T-helper 1 cell treated with Interleukin-12 subunit alpha and Interleukin-12 subunit beta and Interleukin-4 antibody, amounts not matched to agents 30 ng/mL and 1 ng/mL, for 36 hours (primary cell): ENCODE results near the gene SMAD9. TPM values are rescaled to one million over a fixed set of nuclear protein-coding genes. Genes with fewer than 3 reads are reported as not detected.
"Not testable (repeated sequence)": the region's sequence is repeated elsewhere in the genome, so short reads cannot be mapped to it uniquely, and the experiment has no call there.

Experiments used
- intact Hi-C: fragments of 100-400 bp; cut with micrococcal nuclease; formaldehyde crosslinking; loops from one replicate; pipeline ENCODE4 v1.15.1; 2024
- total RNA-seq: library from RNA; stranded (reverse); gene quantifications from 2 replicates; pipeline ENCODE4 v1.2.3, GENCODE V29; 2022

SMAD9 gene
- total RNA-seq, 1 donor from 2014 or later: 0.02 TPM

DNA sequence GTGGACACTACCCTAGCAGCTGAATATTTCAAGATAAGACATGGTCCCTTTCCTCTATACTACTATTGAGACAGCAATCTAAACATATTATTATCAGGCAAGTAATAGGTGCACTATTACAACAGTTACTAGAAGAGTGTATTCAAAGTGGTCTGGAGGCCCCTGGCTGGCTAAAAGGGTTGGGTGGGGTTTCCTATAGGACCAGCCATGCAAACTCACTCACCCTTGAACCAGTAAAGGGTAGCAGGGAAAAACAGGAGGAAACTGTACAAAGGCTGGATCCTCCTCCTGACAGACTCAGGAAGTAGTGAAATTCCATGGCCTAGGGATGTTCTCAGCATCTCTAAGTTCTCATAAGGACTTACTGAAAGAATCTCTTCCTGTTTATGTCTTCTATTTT lies 7.7 kb downstream of the SMAD9 start:
- intact Hi-C loops: no loop called here

GRCh38 chr13:36910545-36910944 lies 9.5 kb downstream of the SMAD9 start:
- intact Hi-C loops: no loop called here

DNA sequence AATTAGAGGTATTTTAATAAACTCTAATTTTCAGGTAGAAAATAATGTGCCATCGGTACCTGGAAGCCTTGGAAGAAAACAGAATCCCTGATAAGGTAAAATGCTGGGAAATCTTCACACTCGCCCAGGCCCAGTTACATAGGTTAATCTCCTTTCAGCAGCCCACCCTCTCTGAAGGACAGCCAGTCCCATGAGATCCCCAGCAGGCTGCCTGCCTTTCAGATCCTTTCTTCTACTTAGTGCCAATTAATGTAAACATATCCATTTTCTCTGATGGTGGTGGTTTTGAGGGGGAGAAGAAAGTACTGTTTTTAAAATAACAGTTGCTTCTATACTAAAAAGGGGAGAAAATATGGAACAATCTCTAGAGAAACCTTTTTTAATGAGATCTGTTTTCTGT lies 12.2 kb downstream of the SMAD9 start:
- intact Hi-C loops: no loop called here

DNA sequence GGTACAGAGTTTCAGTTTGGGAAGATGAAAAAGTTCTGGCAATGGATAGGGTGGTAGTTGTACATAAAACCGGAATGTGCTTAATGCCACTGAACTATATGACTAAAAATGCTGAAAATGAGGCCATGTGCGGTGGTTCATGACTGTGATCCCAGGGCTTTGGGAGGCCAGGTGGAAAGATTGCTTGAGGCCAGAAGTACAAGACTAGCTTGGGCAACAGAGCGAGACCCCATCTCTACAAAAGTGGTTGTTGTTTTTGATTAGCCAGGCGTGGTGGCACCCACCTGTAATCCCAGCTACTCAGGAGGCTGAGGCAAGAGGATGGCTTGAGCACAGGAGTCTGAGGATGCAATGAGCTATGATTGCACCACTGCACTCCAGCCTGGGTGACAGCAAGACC lies 12.8 kb downstream of the SMAD9 start:
- intact Hi-C loops: no loop called here

DNA sequence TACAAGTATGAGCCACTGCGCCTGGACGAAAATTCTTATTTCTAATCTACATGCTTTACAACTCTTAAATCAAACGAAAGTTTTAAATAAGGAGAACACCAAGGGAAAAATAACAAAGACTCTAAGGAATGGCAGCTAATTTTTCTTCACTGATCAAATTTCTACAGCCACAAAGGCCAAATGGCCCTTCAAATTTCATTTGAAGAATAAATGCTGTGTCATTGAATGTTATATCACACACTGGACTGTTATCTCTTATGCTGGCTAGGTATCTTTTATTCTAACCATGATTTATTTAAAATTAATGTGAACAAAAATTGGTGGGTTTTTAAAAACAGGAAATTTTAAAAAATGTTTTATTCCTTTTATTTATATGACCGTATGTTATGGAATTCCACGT lies 14.1 kb downstream of the SMAD9 start:
- intact Hi-C loops: no loop called here

DNA sequence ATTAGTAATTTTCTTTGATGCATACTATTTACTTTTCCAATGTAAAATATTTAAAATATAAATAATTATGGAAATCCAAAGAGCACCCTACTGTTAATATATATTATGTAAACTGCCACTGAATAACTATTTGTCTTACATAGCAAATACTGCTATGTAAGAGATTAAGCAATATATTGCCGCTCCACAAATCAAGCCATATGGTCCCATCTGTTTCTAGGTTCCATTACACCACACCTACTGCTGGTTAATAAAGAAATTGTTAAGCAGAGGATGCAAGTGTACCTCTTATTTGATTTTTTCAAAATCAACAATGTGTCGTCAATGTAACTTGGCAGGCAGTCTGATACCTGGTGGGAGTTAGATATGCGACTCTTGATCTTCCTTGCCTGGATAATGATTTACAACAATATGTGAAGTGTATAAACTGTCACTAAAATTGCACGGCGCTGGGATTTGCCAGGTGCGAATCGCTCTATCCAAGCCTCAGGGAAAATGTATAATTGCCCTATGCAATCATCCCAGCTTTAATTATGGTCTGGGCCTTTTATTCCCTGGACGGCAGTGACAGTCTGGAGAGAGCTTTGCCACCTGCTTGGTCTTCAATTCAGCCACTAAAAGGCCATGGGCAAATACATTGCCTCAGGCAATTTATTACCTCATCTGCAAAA lies 16.0 kb downstream of the SMAD9 start:
- intact Hi-C loops: no loop called here

- intact Hi-C loops: no loop called here
These were observed 22.9 kb downstream of the SMAD9 start for GRCh38 chr13:36897054-36897616.

GRCh38 chr13:36891752-36892151 lies 28.3 kb downstream of the SMAD9 start:
- intact Hi-C loops: no loop called here

GRCh38 chr13:36888645-36889044 lies 31.4 kb downstream of the SMAD9 start:
- intact Hi-C loops: no loop called here

- intact Hi-C loops: no loop called here
These were observed 32.1 kb downstream of the SMAD9 start for GRCh38 chr13:36887758-36888521.

- intact Hi-C loops: no loop called here
These were observed 34.1 kb downstream of the SMAD9 start for GRCh38 chr13:36885901-36886300.

DNA sequence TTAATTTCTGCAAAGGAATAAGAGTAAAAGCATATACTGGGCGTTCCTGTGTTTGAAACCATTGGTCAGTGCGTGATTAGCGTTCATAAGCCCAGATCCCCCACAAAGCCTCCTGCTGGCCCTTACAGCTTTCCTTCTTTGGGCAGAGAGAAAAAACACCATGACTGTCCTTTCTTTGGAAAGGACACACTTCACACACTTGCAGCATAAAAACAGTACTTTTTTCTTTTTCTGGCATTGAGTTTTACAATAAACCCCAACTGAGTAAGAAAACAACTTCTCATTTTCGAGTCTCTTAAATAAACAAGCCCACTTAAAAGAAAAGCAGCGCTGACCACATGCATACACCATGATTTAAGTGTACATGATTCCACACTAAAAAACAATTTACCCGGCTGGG lies 35.8 kb downstream of the SMAD9 start:
- intact Hi-C loops: no loop called here

DNA sequence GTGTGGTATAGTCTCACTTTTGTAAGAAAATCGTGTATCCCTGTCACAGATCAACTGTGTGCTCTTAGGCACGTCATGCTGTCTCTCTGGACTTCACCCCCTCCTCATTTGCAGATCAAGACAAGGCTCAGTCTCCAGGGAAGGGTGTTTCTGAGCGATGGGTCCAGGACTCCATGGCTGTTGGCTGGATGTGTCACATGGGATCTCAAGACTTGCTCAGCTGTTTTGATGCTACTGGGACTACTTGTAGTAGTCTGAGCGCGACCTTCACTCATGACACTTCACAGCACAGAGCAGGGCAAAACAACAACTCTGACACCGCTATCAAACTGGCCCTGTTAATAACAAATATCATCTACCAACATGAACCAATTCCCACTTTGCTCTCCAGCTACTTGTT lies 36.2 kb downstream of the SMAD9 start:
- intact Hi-C loops: no loop called here

- intact Hi-C loops: not testable (repeated sequence)
These were observed 36.6 kb downstream of the SMAD9 start for GRCh38 chr13:36883392-36883791.

GRCh38 chr13:36882829-36883390 lies 37.1 kb downstream of the SMAD9 start:
- intact Hi-C loops: no loop called here

DNA sequence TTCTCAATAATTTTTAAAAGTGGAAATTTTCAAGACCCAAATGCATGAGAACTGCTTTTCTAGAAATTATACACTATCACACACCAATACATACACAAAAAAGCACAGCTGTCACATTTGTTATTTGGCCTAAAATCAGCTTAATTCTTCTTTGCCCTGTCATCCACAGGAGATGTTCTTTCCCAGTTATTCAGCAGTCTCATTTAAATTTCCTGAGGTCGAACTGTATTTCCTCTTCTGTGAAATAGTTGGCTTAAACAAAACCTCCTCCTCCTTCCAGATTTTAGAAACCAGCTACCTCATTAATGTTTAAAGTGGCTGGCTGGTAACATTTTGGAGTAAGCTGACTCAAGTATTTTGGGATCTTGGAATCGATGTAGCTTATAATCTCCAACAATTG lies 39.1 kb downstream of the SMAD9 start:
- intact Hi-C loops: no loop called here

GRCh38 chr13:36879218-36879938 lies 40.7 kb downstream of the SMAD9 start:
- intact Hi-C loops: no loop called here

DNA sequence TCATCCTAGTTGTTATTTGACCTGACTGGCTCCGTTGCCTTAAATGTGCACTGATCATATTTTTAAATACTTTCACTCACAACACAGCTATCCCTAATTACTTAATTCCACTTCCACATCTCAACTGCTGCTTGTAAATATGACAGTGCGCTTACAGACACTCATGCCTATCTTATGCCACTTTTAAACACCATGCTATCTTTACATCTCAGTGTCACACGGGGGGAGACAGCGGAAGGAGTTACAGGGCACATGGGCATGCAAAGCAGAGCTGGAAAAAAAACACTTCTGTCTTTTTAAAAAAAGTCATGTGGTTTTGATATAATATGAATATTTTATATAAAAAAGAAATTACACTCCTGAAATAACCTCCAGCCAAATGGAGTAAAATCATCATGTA lies 44.1 kb downstream of the SMAD9 start:
- intact Hi-C loops: no loop called here

DNA sequence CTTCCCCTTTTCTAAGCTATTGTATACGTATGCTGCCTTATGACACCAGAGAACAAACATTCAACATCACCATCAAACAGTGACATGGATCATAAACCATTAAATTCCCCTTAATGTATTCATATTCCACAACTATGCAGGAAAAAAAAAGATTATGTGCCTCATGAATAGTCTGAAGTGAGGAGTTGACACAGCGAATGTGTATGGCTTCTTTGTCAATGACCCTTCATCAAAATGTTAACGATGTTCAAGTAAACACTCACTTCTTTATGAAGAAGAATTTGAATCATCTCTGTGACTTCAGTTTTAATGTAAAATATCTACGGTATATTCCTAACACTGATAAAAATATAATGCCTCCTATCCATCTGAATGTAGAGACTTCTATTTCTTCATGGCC lies 44.6 kb downstream of the SMAD9 start:
- intact Hi-C loops: no loop called here

- intact Hi-C loops: no loop called here
These were observed 47.4 kb downstream of the SMAD9 start for GRCh38 chr13:36872621-36873020.

- intact Hi-C loops: no loop called here
These were observed 49.9 kb downstream of the SMAD9 start for GRCh38 chr13:36870050-36870692.
